HG02938 (cell line): ENCODE measurements around the gene PPA1.
A peak's percentile ranks its signal among the peaks of the same experiment; 100 is the strongest.
"Not testable (repeated sequence)": the region's sequence is repeated elsewhere in the genome, so short reads cannot be mapped to it uniquely, and the experiment has no call there.

Experiments
- ATAC-seq: cut with Tn5 transposase; IDR thresholded peaks from one replicate; pipeline ENCODE4 v1.9.1; 2021; ENCODE audit warnings: mild to moderate bottlenecking, moderate library complexity; ENCODE audit not compliant: unreplicated experiment

The PPA1 gene

DNA sequence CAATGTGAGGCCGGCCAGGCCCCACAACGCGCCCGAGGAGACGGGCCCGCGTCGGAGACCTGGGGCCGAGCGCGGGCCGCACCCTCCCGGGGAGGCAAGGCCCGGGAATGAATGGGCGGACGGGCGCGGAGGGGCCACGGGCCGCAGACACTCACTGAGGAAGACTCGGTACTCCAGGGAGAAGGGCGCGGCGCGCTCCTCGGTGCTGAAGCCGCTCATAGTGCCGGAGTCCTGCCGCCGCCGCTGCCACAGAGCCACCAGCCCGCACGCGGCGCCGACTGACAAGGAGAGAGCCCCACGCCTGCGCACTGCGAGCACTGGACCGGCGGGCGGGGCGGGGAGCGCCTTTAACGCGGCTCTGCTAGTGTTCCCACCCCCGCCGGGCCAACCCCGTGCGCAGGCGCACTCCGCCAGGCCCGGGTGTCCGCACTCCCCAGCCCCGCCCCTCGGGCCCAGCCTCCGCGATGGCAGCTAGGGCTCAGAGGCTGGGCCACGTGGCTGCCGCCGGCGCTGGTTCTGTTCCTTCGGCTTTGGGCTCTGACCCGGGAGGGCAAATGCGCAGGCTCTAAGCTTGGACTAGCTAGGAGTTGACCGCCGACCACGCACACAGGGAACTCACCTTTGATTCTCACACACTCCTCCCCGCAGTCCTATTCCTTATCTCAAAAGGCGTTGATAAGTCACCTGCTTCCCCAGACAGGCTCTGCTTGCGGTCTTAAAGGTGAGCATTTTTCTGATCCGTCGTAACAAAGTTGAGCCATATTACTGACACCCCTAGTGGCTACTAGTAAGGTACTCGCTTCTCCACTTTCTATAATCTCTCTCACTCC is at the start of gene PPA1:
PPA1 (minus strand) TSS at position 321 of the 830 bp plus-strand sequence; CDS start at position 219, 102 bp downstream.
- ATAC-seq: peak; percentile 75

DNA sequence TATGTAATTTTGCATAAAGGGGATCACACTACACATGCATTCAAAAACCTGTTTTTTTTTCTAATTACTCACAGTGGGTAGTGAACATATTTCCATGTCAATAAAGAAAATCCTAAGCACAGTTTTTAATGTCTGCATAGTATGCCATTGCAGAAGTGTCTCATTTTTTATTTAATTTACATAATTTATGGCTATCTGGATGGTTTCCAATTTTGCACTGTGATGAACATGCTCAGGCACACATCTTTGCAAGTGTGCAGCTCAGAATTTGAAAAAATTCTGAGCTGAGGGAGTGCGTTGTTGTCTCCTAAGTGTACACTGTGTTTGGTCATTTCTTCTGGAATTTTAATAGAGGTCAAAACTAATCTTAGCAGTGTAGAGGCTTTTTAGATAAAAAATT is 48.4 kb upstream of the PPA1 start:
- no peak for ATAC-seq

- ATAC-seq: no peak
These were observed 46.9 kb upstream of the PPA1 start for GRCh38 chr10:70280099-70280498.

- no peak for ATAC-seq
These were observed 44.3 kb upstream of the PPA1 start for GRCh38 chr10:70277396-70278030.

- no peak for ATAC-seq
These were observed 41.4 kb upstream of the PPA1 start for GRCh38 chr10:70274643-70275042.

- peak; percentile 76 for ATAC-seq
These were observed 39.7 kb upstream of the PPA1 start for GRCh38 chr10:70272925-70273316.

GRCh38 chr10:70271996-70272924 is 39.0 kb upstream of the PPA1 start:
- no peak for ATAC-seq

DNA sequence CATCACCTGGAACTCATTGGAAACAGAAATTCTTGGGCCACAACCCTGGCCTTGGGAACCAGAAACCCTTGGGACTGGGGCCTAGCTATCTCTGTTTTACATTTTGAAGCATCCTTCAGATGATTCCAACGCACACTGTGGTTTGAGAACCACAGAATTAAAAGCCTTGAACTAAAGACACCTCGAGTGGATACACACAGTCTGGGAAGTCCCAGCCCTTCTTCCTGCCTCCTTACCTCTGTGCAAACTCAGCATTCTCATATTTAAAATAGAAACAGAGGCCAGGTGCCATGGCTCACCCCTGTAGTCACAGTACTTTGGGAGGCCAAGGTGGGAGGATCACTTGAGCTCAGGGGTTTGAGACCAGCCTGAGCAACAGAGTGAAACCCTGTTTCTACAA is 37.7 kb upstream of the PPA1 start:
- ATAC-seq: no peak

DNA sequence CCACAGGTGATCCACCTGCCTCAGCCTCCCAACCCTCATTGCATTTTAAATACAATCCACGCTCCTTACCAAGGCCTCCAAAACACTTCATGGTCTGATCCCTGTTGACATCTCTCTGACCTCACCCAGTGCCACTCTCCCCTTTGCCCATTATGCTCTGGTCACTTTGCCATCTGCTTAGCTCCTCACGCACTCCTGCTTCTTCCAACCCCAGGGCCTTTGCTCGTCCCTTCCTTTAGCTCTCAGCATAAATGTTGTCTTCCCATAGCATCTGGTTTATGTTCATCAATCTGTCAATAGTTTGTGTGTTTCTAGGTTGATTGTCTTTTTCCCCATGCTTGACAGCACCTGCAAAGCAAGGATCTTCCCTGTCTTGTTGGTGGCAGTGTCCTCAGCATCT is 36.5 kb upstream of the PPA1 start:
- ATAC-seq: no peak

DNA sequence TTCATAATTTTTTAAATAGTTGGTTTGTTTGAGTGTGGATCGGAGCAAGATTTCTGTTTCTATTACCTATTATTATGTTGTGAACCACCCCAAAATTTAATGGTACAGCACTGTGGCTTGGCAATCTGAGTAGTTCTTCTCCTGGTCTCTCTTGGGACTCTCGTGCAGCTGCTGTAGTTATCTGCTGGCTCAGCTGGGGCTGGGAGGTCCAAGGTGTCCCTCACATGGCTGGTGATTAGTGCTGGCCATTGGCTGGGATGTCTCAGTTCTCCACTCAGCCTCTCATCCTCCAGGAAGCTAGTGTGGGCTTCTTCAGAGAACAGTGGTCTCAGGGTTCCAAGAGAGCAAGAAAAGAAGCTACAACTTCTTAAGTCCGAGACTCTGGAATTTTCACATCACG is 35.1 kb upstream of the PPA1 start:
- ATAC-seq: no peak

DNA sequence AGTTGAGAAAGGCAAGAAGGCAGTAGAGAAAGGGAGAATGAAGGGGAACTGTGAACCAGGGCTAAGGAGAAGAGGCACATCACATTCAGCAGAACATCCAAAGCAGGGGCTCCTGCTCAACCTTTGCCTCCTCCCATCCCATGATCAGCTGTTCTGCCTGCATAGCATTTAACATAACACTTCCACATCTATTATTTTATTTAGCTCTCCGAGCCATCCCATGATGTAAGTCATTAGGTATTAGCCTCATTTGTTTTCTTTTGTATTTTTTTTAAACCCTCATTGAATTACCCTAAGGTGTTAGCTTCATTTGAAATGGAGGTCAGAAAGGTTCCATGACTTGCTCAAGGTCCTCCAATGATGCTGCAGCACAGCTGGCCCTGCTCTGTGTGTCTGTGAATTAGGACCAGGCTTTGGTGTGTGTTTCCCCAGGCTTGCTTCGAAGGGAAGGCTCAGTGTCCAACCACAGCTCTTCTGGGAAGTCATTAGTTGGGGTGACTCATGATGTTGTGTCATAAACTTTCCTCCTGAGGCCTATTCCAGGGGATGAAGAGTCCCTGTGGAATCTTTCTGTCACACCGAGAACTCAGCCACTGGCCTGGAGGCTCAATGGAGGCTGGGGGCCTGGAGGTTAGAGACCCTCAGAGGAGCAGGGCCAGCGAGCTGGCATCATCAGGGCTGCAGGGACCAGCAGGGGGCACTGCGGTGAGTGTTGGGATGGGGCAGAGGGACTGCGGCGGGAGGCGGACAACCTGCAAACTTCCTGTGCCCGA is 34.1 kb upstream of the PPA1 start:
- ATAC-seq: no peak

- ATAC-seq: no peak
These were observed 33.5 kb upstream of the PPA1 start for GRCh38 chr10:70266701-70267100.

DNA sequence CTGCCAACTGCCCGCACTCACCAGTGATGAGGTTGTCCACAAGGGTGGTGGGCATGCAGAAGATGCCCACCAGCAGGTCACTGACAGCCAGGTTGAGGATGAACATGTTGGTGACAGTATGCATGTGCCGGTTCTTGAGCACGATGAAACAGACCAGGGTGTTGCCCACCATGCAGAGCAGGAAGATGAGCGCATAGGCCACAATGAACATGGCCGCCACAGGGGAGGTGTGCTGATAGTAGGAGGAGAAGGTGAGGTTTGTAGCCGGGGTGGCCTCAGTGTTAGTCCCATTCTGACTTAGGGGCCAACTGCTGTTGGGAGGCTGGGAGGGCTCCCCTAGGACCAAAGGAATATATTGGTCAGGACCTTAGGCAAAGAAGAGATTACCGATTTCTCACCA is 32.8 kb upstream of the PPA1 start:
- ATAC-seq: no peak

DNA sequence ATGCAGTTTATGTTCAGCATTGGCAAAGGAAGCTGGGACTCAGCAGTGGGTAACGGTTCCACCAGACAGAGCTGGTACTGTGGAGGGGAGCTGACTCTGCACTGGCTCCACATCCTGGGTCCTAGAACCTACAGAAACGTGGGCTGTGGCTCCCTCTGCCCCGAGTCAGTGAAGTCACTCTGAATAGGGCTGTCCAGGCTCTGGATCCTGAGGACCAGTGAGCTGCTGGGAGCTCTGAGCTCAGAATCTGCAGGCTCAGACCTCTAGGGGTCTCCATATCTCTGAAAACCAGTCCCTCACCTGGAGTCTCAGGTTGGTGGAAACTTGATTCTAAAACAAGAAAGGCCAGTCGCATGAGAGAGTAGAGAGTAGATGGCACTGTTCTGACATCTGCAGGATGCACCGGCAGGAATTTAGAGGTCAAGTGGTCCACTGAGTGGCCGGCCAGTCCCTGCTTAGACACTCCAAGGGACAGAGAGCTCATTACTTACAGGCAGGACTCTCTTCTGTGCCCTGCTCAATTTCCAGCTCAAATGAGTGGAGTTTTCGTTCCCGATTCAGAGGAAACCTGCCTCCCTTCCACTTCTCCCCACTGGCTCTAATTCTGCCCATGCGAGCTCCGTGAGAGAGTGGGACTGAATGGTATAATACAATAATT is 31.9 kb upstream of the PPA1 start:
- ATAC-seq: no peak

GRCh38 chr10:70260734-70261133 is 27.5 kb upstream of the PPA1 start:
- no peak for ATAC-seq

- no peak for ATAC-seq
These were observed 27.0 kb upstream of the PPA1 start for GRCh38 chr10:70260259-70260658.

DNA sequence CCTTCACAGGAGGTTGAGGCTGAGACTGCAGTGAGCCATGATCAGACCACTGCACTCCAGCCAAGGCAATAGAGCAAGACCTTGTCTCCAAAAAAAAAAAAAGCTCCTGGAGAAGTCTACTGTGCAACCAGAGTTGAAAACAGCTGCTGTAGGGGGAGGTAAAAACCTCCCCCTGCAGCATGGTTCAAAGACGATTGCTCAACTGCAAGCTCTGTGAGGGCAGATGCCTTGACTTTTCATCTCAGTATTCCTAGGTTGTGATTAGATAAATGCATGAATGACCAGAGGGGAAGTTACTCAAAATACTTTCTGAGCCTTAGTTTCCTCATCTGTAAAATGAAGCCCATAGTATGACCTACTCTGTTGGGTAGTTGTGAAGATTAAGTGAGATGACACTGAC is 25.0 kb upstream of the PPA1 start:
- no peak for ATAC-seq

DNA sequence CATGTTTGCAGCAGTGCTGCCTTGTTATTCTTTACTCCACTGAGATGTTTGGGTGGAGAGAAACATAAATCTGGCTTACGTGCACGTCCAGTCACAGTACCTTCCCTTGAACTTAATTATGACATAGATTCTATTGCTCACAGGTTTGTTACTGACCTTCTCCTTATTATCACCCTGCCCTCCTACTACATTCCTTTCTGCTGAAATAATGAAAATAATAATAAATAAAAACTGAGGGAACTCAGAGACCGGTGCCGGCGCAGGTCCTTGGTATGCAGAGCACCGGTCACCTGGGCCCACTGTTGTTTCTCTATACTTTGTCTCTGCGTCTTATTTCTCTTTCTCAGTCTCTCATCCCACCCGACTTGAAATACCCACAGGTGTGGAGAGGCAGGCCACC is 24.6 kb upstream of the PPA1 start:
- not testable (repeated sequence) for ATAC-seq

DNA sequence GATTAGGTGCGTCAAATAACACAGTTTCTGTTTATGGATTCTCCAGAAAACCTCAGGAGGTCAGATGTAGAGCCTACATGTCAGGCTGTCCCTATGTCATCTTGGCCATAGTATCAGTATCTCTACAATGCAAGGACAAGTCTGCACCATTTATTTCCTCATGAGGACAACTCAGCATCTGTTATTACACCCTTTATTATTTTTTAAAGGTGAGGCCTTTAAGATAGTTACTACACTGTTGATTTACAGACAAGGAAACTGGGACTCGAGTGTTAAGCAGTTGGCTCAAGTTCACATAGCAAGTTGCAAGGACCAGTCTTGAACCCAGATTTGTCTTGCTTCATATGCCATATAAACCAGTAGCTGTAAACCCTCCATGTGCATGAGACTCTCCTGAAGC is 23.2 kb upstream of the PPA1 start:
- ATAC-seq: no peak
